ENCODE results near the gene CACNA2D1.

The CACNA2D1 gene

GRCh38 chr7:81937091-81937490, 506.5 kb downstream of the CACNA2D1 start:
- no peak overlapping the region for H3K4me3 ChIP-seq (ENCODE audit: insufficient read depth, low read depth, low read length)
- H3K27ac ChIP-seq (ENCODE audit: insufficient read depth, low read depth, low read length, poor library complexity, severe bottlenecking): no peak overlapping the region
- H3K27me3 ChIP-seq (ENCODE audit: control insufficient read depth, insufficient read depth, low read length, poor library complexity, severe bottlenecking): no peaks in the 10 kb centered on the region

GRCh38 chr7:81934596-81935301, 508.8 kb downstream of the CACNA2D1 start:
- Histone ChIP-seq H3K27me3 (ENCODE audit: control insufficient read depth, insufficient read depth, low read length, poor library complexity, severe bottlenecking) (no peaks in the 10 kb centered on the region), H3K4me3 (ENCODE audit: insufficient read depth, low read depth, low read length) (no peak overlapping the region), H3K27ac (ENCODE audit: insufficient read depth, low read depth, low read length, poor library complexity, severe bottlenecking) (no peak overlapping the region), H3K4me1 (ENCODE audit: control insufficient read depth, insufficient read depth, low read length) (no peaks in the 10 kb centered on the region), H3K36me3 (ENCODE audit: control insufficient read depth, insufficient read depth, low read length) (no peaks in the 10 kb centered on the region), H3K9me3 (ENCODE audit: control insufficient read depth, low read length) (no peaks in the 10 kb centered on the region)
- 93% methylated on average over 5 of the region's 6 CpGs for WGBS, 2 experiments

More at GRCh38 chr7:81937091-81937490, 506.5 kb downstream of the CACNA2D1 start:
- H3K9me3 ChIP-seq (ENCODE audit: control insufficient read depth, low read length): no peaks in the 10 kb centered on the region
- H3K36me3 ChIP-seq (ENCODE audit: control insufficient read depth, insufficient read depth, low read length): no peaks in the 10 kb centered on the region
- no peaks in the 10 kb centered on the region for H3K4me1 ChIP-seq (ENCODE audit: control insufficient read depth, insufficient read depth, low read length)

GRCh38 chr7:81932936-81933335, 510.6 kb downstream of the CACNA2D1 start:
- Histone ChIP-seq H3K27ac (ENCODE audit: insufficient read depth, low read depth, low read length, poor library complexity, severe bottlenecking) (no peak overlapping the region), H3K4me3 (ENCODE audit: insufficient read depth, low read depth, low read length) (no peak overlapping the region), H3K27me3 (ENCODE audit: control insufficient read depth, insufficient read depth, low read length, poor library complexity, severe bottlenecking) (no peaks in the 10 kb centered on the region), H3K4me1 (ENCODE audit: control insufficient read depth, insufficient read depth, low read length) (no peaks in the 10 kb centered on the region), H3K36me3 (ENCODE audit: control insufficient read depth, insufficient read depth, low read length) (no peaks in the 10 kb centered on the region), H3K9me3 (ENCODE audit: control insufficient read depth, low read length) (no peaks in the 10 kb centered on the region)
- 85 to 87% methylated on average over 2 of the region's 2 CpGs for WGBS, 2 experiments

- no peaks in the 10 kb centered on the region for H3K4me1 ChIP-seq (ENCODE audit: control insufficient read depth, insufficient read depth, low read length)
- no peaks in the 10 kb centered on the region for H3K36me3 ChIP-seq (ENCODE audit: control insufficient read depth, insufficient read depth, low read length)
- H3K27me3 ChIP-seq (ENCODE audit: control insufficient read depth, insufficient read depth, low read length, poor library complexity, severe bottlenecking): no peaks in the 10 kb centered on the region
- no peaks in the 10 kb centered on the region for H3K9me3 ChIP-seq (ENCODE audit: control insufficient read depth, low read length)
- H3K4me3 ChIP-seq (ENCODE audit: insufficient read depth, low read depth, low read length): no peak overlapping the region
- H3K27ac ChIP-seq (ENCODE audit: insufficient read depth, low read depth, low read length, poor library complexity, severe bottlenecking): no peak overlapping the region
Measured at GRCh38 chr7:81929386-81929785, 514.2 kb downstream of the CACNA2D1 start.

GRCh38 chr7:81926154-81926553, 517.4 kb downstream of the CACNA2D1 start:
- Histone ChIP-seq H3K9me3 (ENCODE audit: control insufficient read depth, low read length) (no peaks in the 10 kb centered on the region), H3K36me3 (ENCODE audit: control insufficient read depth, insufficient read depth, low read length) (no peaks in the 10 kb centered on the region), H3K27me3 (ENCODE audit: control insufficient read depth, insufficient read depth, low read length, poor library complexity, severe bottlenecking) (no peaks in the 10 kb centered on the region), H3K4me3 (ENCODE audit: insufficient read depth, low read depth, low read length) (no peak overlapping the region), H3K4me1 (ENCODE audit: control insufficient read depth, insufficient read depth, low read length) (no peaks in the 10 kb centered on the region), H3K27ac (ENCODE audit: insufficient read depth, low read depth, low read length, poor library complexity, severe bottlenecking) (no peak overlapping the region)
- WGBS, 2 experiments: no CpG with 5 or more reads among the region's 2 CpGs

- no peaks in the 10 kb centered on the region for H3K36me3 ChIP-seq (ENCODE audit: control insufficient read depth, insufficient read depth, low read length)
- 90 to 97% methylated on average over 3 of the region's 3 CpGs for WGBS, 2 experiments
- no peak overlapping the region for H3K4me3 ChIP-seq (ENCODE audit: insufficient read depth, low read depth, low read length)
- no peaks in the 10 kb centered on the region for H3K27me3 ChIP-seq (ENCODE audit: control insufficient read depth, insufficient read depth, low read length, poor library complexity, severe bottlenecking)
- no peak overlapping the region for H3K27ac ChIP-seq (ENCODE audit: insufficient read depth, low read depth, low read length, poor library complexity, severe bottlenecking)
- H3K9me3 ChIP-seq (ENCODE audit: control insufficient read depth, low read length): no peaks in the 10 kb centered on the region
- no peaks in the 10 kb centered on the region for H3K4me1 ChIP-seq (ENCODE audit: control insufficient read depth, insufficient read depth, low read length)
Measured at GRCh38 chr7:81925530-81925929, 518.0 kb downstream of the CACNA2D1 start.

GRCh38 chr7:81924494-81924893, 519.1 kb downstream of the CACNA2D1 start:
- 74 to 75% methylated on average over 2 of the region's 2 CpGs for WGBS, 2 experiments
- no peak overlapping the region for H3K27ac ChIP-seq (ENCODE audit: insufficient read depth, low read depth, low read length, poor library complexity, severe bottlenecking)
- H3K4me1 ChIP-seq (ENCODE audit: control insufficient read depth, insufficient read depth, low read length): no peaks in the 10 kb centered on the region
- no peaks in the 10 kb centered on the region for H3K36me3 ChIP-seq (ENCODE audit: control insufficient read depth, insufficient read depth, low read length)
- H3K4me3 ChIP-seq (ENCODE audit: insufficient read depth, low read depth, low read length): no peak overlapping the region
- no peaks in the 10 kb centered on the region for H3K27me3 ChIP-seq (ENCODE audit: control insufficient read depth, insufficient read depth, low read length, poor library complexity, severe bottlenecking)
- no peaks in the 10 kb centered on the region for H3K9me3 ChIP-seq (ENCODE audit: control insufficient read depth, low read length)

GRCh38 chr7:81919494-81919893, 524.1 kb downstream of the CACNA2D1 start:
- no peaks in the 10 kb centered on the region for H3K27me3 ChIP-seq (ENCODE audit: control insufficient read depth, insufficient read depth, low read length, poor library complexity, severe bottlenecking)
- no peak overlapping the region for H3K4me3 ChIP-seq (ENCODE audit: insufficient read depth, low read depth, low read length)
- WGBS, 2 experiments: 96 to 98% methylated on average over 3 of the region's 3 CpGs
- H3K4me1 ChIP-seq (ENCODE audit: control insufficient read depth, insufficient read depth, low read length): no peaks in the 10 kb centered on the region
- H3K9me3 ChIP-seq (ENCODE audit: control insufficient read depth, low read length): no peaks in the 10 kb centered on the region
- H3K27ac ChIP-seq (ENCODE audit: insufficient read depth, low read depth, low read length, poor library complexity, severe bottlenecking): no peak overlapping the region
- no peaks in the 10 kb centered on the region for H3K36me3 ChIP-seq (ENCODE audit: control insufficient read depth, insufficient read depth, low read length)

GRCh38 chr7:81908220-81908619, 535.4 kb downstream of the CACNA2D1 start:
- H3K36me3 ChIP-seq (ENCODE audit: control insufficient read depth, insufficient read depth, low read length): no peaks in the 10 kb centered on the region
- H3K27me3 ChIP-seq (ENCODE audit: control insufficient read depth, insufficient read depth, low read length, poor library complexity, severe bottlenecking): no peaks in the 10 kb centered on the region
- WGBS, 2 experiments: 92% methylated on average over 2 of the region's 2 CpGs; no CpG with 5 or more reads in 1 of the 2 experiments
- no peak overlapping the region for H3K27ac ChIP-seq (ENCODE audit: insufficient read depth, low read depth, low read length, poor library complexity, severe bottlenecking)
- no peak overlapping the region for H3K4me3 ChIP-seq (ENCODE audit: insufficient read depth, low read depth, low read length)
- H3K9me3 ChIP-seq (ENCODE audit: control insufficient read depth, low read length): no peaks in the 10 kb centered on the region
- no peaks in the 10 kb centered on the region for H3K4me1 ChIP-seq (ENCODE audit: control insufficient read depth, insufficient read depth, low read length)

GRCh38 chr7:81903115-81903514, 540.5 kb downstream of the CACNA2D1 start:
- H3K36me3 ChIP-seq (ENCODE audit: control insufficient read depth, insufficient read depth, low read length): no peaks in the 10 kb centered on the region
- H3K27me3 ChIP-seq (ENCODE audit: control insufficient read depth, insufficient read depth, low read length, poor library complexity, severe bottlenecking): no peaks in the 10 kb centered on the region
- H3K27ac ChIP-seq (ENCODE audit: insufficient read depth, low read depth, low read length, poor library complexity, severe bottlenecking): no peak overlapping the region
- no peak overlapping the region for H3K4me3 ChIP-seq (ENCODE audit: insufficient read depth, low read depth, low read length)
- 91 to 95% methylated on average over 2 of the region's 2 CpGs for WGBS, 2 experiments
- H3K9me3 ChIP-seq (ENCODE audit: control insufficient read depth, low read length): no peaks in the 10 kb centered on the region
- H3K4me1 ChIP-seq (ENCODE audit: control insufficient read depth, insufficient read depth, low read length): no peaks in the 10 kb centered on the region

GRCh38 chr7:81902536-81902935, 541.0 kb downstream of the CACNA2D1 start:
- Histone ChIP-seq H3K27ac (ENCODE audit: insufficient read depth, low read depth, low read length, poor library complexity, severe bottlenecking) (no peak overlapping the region), H3K4me1 (ENCODE audit: control insufficient read depth, insufficient read depth, low read length) (no peaks in the 10 kb centered on the region), H3K27me3 (ENCODE audit: control insufficient read depth, insufficient read depth, low read length, poor library complexity, severe bottlenecking) (no peaks in the 10 kb centered on the region), H3K4me3 (ENCODE audit: insufficient read depth, low read depth, low read length) (no peak overlapping the region), H3K36me3 (ENCODE audit: control insufficient read depth, insufficient read depth, low read length) (no peaks in the 10 kb centered on the region), H3K9me3 (ENCODE audit: control insufficient read depth, low read length) (no peaks in the 10 kb centered on the region)
- 72 to 74% methylated on average over 3 of the region's 3 CpGs for WGBS, 2 experiments
